Measurements from ENCODE around the gene TRMT11.
A peak's percentile ranks its signal among the peaks of the same experiment; 100 is the strongest.

TRMT11 gene

GRCh38 chr6:126030045-126030444, 43.7 kb downstream of the TRMT11 start:
- Histone ChIP-seq H2AFZ (ENCODE audit: low read length) (no peak overlapping the region), H3K4me1 (ENCODE audit: low read length) (no peaks in the 10 kb centered on the region), H3K27me3 (replicated peaks; ENCODE audit: insufficient read depth, low read length) (no peaks in the 10 kb centered on the region), H3K4me3 (ENCODE audit: low read length) (no peak overlapping the region), H3K9me3 (replicated peaks; ENCODE audit: insufficient read depth, low read length) (no peaks in the 10 kb centered on the region; the same call in 1 of the 2 replicates), H3K9ac (ENCODE audit: low read length) (no peak overlapping the region), H3F3A (ENCODE audit: insufficient read depth, low read length) (no peaks in the 10 kb centered on the region), H3K4me2 (ENCODE audit: low read depth, low read length) (no peak overlapping the region), H3K9me2 (replicated peaks; ENCODE audit: insufficient read depth, low read length) (no peaks in the 10 kb centered on the region), H3K27ac (ENCODE audit: low read length) (no peak overlapping the region), H3K79me2 (ENCODE audit: low read length) (no peaks in the 10 kb centered on the region), H4K20me1 (ENCODE audit: insufficient read depth, low read length) (no peaks in the 10 kb centered on the region), H3K36me3 (replicated peaks; ENCODE audit: insufficient read depth, low read length) (no peaks in the 10 kb centered on the region; the same call in 1 of the 2 replicates)
- no peak for DNase-seq
- TF ChIP-seq EZH2 (optimal IDR thresholded peaks at IDR 0.05; ENCODE audit: low read depth, low read length) (no peak), CTCF (IDR thresholded peaks at IDR 0.05; ENCODE audit: low read length) (no peak), EZH2phosphoT487 (IDR thresholded peaks at IDR 0.05; ENCODE audit: low read length) (no peak)

- H3F3A ChIP-seq (ENCODE audit: insufficient read depth, low read length), result no peaks in the 10 kb centered on the region
- H3K9ac ChIP-seq (ENCODE audit: low read length), result no peak overlapping the region
- peak; percentile 23 for DNase-seq
- H3K4me2 ChIP-seq (ENCODE audit: low read depth, low read length), result no peak overlapping the region
- TF ChIP-seq EZH2 (optimal IDR thresholded peaks at IDR 0.05; ENCODE audit: low read depth, low read length) (no peak), EZH2phosphoT487 (IDR thresholded peaks at IDR 0.05; ENCODE audit: low read length) (no peak), CTCF (IDR thresholded peaks at IDR 0.05; ENCODE audit: low read length) (no peak; the same call in 1 of the 2 replicates)
- no peak overlapping the region for H3K4me3 ChIP-seq (ENCODE audit: low read length)
- no peaks in the 10 kb centered on the region for H3K79me2 ChIP-seq (ENCODE audit: low read length)
- no peaks in the 10 kb centered on the region; the same call in 1 of the 2 replicates for H3K36me3 ChIP-seq (replicated peaks; ENCODE audit: insufficient read depth, low read length)
- no peaks in the 10 kb centered on the region for H3K9me2 ChIP-seq (replicated peaks; ENCODE audit: insufficient read depth, low read length)
- H4K20me1 ChIP-seq (ENCODE audit: insufficient read depth, low read length), result no peaks in the 10 kb centered on the region
- no peak overlapping the region for H2AFZ ChIP-seq (ENCODE audit: low read length)
- H3K9me3 ChIP-seq (replicated peaks; ENCODE audit: insufficient read depth, low read length), result no peaks in the 10 kb centered on the region
- no peak overlapping the region for H3K27ac ChIP-seq (ENCODE audit: low read length)
- H3K4me1 ChIP-seq (ENCODE audit: low read length), result no peaks in the 10 kb centered on the region
- no peaks in the 10 kb centered on the region for H3K27me3 ChIP-seq (replicated peaks; ENCODE audit: insufficient read depth, low read length)
Measured at GRCh38 chr6:126033696-126034095, 47.4 kb downstream of the TRMT11 start.

- TF ChIP-seq EZH2 (optimal IDR thresholded peaks at IDR 0.05; ENCODE audit: low read depth, low read length) (no peak), EZH2phosphoT487 (IDR thresholded peaks at IDR 0.05; ENCODE audit: low read length) (no peak), CTCF (IDR thresholded peaks at IDR 0.05; ENCODE audit: low read length) (no peak)
- H3K4me3 ChIP-seq (ENCODE audit: low read length), result no peak overlapping the region
- H3K79me2 ChIP-seq (ENCODE audit: low read length), result no peaks in the 10 kb centered on the region
- no peaks in the 10 kb centered on the region for H3K27me3 ChIP-seq (replicated peaks; ENCODE audit: insufficient read depth, low read length)
- DNase-seq, result no peak
- H3K36me3 ChIP-seq (replicated peaks; ENCODE audit: insufficient read depth, low read length), result no peaks in the 10 kb centered on the region; the same call in 1 of the 2 replicates
- H4K20me1 ChIP-seq (ENCODE audit: insufficient read depth, low read length), result no peaks in the 10 kb centered on the region
- no peak overlapping the region for H2AFZ ChIP-seq (ENCODE audit: low read length)
- H3K4me1 ChIP-seq (ENCODE audit: low read length), result no peaks in the 10 kb centered on the region
- H3K9me2 ChIP-seq (replicated peaks; ENCODE audit: insufficient read depth, low read length), result no peaks in the 10 kb centered on the region
- no peak overlapping the region for H3K9ac ChIP-seq (ENCODE audit: low read length)
- no peaks in the 10 kb centered on the region for H3K9me3 ChIP-seq (replicated peaks; ENCODE audit: insufficient read depth, low read length)
- no peak overlapping the region for H3K27ac ChIP-seq (ENCODE audit: low read length)
- no peaks in the 10 kb centered on the region for H3F3A ChIP-seq (ENCODE audit: insufficient read depth, low read length)
- no peak overlapping the region for H3K4me2 ChIP-seq (ENCODE audit: low read depth, low read length)
Measured at GRCh38 chr6:126034656-126035055, 48.3 kb downstream of the TRMT11 start.
